A549 (cell line): ENCODE data around the gene NT5C.

ENCODE experiments used
- EP300 ChIP-seq, 2 experiments: fragments of >200 bp; sonication (Bioruptor Twin); formaldehyde crosslinking; IDR thresholded peaks; 2 replicates in 1 of 2; 3 replicates in 1 of 2; pipeline ENCODE4 v1.6.1; 2016 to 2017
- FOSL2 ChIP-seq, 2 experiments: fragments of 450-650 bp in 1 of 2; fragments of >200 bp in 1 of 2; sonication (Bioruptor Twin) in 1 of 2; formaldehyde crosslinking; IDR thresholded peaks; 2 replicates each; pipeline versions ENCODE4 v1.5.0 to v1.6.1; 2016 to 2020; ENCODE audit warnings: mild to moderate bottlenecking in 1 of 2, moderate library complexity in 1 of 2
- TF ChIP-seq, protein P1 (sequence below): fragments of >200 bp; sonication (Bioruptor Twin); formaldehyde crosslinking; IDR thresholded peaks from 3 replicates; pipeline ENCODE4 v1.5.1; 2016

- TF ChIP-seq, protein P1, sequence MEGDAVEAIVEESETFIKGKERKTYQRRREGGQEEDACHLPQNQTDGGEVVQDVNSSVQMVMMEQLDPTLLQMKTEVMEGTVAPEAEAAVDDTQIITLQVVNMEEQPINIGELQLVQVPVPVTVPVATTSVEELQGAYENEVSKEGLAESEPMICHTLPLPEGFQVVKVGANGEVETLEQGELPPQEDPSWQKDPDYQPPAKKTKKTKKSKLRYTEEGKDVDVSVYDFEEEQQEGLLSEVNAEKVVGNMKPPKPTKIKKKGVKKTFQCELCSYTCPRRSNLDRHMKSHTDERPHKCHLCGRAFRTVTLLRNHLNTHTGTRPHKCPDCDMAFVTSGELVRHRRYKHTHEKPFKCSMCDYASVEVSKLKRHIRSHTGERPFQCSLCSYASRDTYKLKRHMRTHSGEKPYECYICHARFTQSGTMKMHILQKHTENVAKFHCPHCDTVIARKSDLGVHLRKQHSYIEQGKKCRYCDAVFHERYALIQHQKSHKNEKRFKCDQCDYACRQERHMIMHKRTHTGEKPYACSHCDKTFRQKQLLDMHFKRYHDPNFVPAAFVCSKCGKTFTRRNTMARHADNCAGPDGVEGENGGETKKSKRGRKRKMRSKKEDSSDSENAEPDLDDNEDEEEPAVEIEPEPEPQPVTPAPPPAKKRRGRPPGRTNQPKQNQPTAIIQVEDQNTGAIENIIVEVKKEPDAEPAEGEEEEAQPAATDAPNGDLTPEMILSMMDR = no peak
- TF ChIP-seq FOSL2 (IDR thresholded peaks at IDR 0.05) (no peak), FOSL2 (CRISPR knock-in tag; IDR thresholded peaks at IDR 0.05) (no peak), EP300 (IDR thresholded peaks at IDR 0.05) (no peak)
These were observed 37.5 kb upstream of the NT5C start for GRCh38 chr17:75168998-75169397.
